ENCODE data around the gene TLX2.

TLX2 gene

DNA sequence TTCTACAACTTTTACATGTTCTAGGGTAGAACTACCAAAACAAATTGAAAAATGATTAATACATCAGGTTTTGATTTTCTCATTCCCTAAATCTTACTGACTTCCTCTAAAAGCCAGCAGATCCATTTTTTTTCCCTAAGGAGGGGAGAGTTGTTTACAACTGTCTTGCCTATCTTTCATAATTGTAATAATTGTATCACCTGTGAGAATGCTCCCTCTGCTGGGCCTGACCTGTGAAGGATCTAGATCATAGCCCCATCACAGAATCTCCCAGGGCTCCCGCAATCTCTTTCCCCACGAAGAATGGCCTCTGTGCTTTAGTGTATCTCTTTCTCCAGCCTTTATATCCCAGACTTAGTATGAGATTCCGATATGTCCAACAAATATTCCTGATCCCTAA lies 30.4 kb downstream of the TLX2 start:
- Histone ChIP-seq H3K27ac (replicated peaks) (no peak overlapping the region), H3K4me3 (replicated peaks; ENCODE audit: insufficient read depth, low read length) (no peak overlapping the region), H3K27me3 (ENCODE audit: insufficient read depth, poor library complexity, severe bottlenecking) (no peaks in the 10 kb centered on the region)
- TF ChIP-seq, protein P1, sequence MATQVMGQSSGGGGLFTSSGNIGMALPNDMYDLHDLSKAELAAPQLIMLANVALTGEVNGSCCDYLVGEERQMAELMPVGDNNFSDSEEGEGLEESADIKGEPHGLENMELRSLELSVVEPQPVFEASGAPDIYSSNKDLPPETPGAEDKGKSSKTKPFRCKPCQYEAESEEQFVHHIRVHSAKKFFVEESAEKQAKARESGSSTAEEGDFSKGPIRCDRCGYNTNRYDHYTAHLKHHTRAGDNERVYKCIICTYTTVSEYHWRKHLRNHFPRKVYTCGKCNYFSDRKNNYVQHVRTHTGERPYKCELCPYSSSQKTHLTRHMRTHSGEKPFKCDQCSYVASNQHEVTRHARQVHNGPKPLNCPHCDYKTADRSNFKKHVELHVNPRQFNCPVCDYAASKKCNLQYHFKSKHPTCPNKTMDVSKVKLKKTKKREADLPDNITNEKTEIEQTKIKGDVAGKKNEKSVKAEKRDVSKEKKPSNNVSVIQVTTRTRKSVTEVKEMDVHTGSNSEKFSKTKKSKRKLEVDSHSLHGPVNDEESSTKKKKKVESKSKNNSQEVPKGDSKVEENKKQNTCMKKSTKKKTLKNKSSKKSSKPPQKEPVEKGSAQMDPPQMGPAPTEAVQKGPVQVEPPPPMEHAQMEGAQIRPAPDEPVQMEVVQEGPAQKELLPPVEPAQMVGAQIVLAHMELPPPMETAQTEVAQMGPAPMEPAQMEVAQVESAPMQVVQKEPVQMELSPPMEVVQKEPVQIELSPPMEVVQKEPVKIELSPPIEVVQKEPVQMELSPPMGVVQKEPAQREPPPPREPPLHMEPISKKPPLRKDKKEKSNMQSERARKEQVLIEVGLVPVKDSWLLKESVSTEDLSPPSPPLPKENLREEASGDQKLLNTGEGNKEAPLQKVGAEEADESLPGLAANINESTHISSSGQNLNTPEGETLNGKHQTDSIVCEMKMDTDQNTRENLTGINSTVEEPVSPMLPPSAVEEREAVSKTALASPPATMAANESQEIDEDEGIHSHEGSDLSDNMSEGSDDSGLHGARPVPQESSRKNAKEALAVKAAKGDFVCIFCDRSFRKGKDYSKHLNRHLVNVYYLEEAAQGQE (IDR thresholded peaks at IDR 0.05; ENCODE audit: insufficient replicate concordance, low read depth): no peak
- DNase-seq (ENCODE audit: low read depth in 1 of 2, low spot score in 1 of 2): no peak

DNA sequence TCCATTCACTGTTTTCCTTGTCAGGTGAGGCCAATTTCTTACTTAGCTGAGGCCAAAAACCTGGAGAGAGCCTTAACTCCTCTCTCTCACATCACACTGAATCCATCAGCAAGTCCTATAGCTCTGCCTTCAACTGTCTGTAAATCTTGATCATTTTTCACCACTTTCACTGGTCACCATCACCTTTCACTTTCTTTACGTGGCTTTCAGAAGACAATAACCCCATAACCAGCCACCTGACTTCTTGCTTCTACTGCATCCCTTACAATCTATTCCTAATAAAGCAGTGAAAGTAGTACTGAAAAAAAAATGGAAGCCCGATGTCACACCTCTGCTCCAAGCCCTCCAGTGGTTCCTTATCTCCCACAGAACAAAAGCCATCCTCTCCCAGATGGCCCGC lies 31.8 kb downstream of the TLX2 start:
- Histone ChIP-seq H3K27ac (replicated peaks) (no peak overlapping the region), H3K27me3 (ENCODE audit: insufficient read depth, poor library complexity, severe bottlenecking) (no peaks in the 10 kb centered on the region), H3K4me3 (replicated peaks; ENCODE audit: insufficient read depth, low read length) (no peak overlapping the region)
- no peak for TF ChIP-seq POLR2AphosphoS5 (IDR thresholded peaks at IDR 0.05; ENCODE audit: low read depth)
- no peak for TF ChIP-seq GABPA (IDR thresholded peaks at IDR 0.05; ENCODE audit: low read depth)
- TF ChIP-seq, protein P1 (IDR thresholded peaks at IDR 0.05; ENCODE audit: insufficient replicate concordance, low read depth): no peak
- TF ChIP-seq, protein P2, sequence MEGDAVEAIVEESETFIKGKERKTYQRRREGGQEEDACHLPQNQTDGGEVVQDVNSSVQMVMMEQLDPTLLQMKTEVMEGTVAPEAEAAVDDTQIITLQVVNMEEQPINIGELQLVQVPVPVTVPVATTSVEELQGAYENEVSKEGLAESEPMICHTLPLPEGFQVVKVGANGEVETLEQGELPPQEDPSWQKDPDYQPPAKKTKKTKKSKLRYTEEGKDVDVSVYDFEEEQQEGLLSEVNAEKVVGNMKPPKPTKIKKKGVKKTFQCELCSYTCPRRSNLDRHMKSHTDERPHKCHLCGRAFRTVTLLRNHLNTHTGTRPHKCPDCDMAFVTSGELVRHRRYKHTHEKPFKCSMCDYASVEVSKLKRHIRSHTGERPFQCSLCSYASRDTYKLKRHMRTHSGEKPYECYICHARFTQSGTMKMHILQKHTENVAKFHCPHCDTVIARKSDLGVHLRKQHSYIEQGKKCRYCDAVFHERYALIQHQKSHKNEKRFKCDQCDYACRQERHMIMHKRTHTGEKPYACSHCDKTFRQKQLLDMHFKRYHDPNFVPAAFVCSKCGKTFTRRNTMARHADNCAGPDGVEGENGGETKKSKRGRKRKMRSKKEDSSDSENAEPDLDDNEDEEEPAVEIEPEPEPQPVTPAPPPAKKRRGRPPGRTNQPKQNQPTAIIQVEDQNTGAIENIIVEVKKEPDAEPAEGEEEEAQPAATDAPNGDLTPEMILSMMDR (IDR thresholded peaks at IDR 0.05; ENCODE audit: insufficient read depth, low read length): no peak
- TF ChIP-seq SPI1 (IDR thresholded peaks at IDR 0.05; ENCODE audit: borderline replicate concordance, low read depth): no peak
- no peak for DNase-seq (ENCODE audit: low read depth in 1 of 2, low spot score in 1 of 2)

DNA sequence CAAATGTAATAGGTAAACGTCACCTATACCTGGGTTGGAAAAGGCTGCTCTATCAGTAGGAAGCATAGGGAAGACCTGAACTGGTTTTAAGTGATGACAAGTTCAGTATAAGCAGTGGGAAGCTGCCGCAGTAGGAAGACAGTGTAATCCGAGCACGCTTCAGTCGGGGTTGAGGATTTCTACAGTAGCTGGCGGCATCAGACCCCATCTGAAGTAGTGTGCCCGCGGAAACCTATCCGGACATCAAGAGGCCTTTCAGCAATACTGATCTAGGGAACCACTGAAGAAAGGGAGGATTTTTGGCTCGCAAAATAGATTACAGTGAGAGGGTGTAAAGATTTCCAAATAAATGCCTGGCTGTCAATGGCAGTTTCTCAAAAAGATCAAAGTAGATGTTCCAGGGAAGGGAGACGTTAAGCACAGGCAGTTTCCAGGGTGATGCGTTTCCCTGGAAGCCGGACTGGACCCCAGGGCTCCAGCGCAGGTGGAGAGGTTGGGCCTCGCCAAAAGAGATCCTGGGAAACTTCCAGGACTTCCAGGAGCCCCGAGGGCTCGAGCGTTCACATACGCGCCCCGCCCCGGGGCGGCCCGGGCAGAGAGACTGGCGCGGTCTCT lies 34.1 kb downstream of the TLX2 start:
- Histone ChIP-seq H3K27me3 (ENCODE audit: insufficient read depth, poor library complexity, severe bottlenecking) (no peaks in the 10 kb centered on the region), H3K4me3 (replicated peaks; ENCODE audit: insufficient read depth, low read length) (peak overlapping the region; percentile 51), H3K27ac (replicated peaks) (no peak overlapping the region)
- DNase-seq (ENCODE audit: low read depth in 1 of 2, low spot score in 1 of 2): no peak
- TF ChIP-seq GABPA (IDR thresholded peaks at IDR 0.05; ENCODE audit: low read depth) (no peak), SPI1 (IDR thresholded peaks at IDR 0.05; ENCODE audit: borderline replicate concordance, low read depth) (no peak), POLR2AphosphoS5 (IDR thresholded peaks at IDR 0.05; ENCODE audit: low read depth) (no peak)
- TF ChIP-seq, protein P2 (IDR thresholded peaks at IDR 0.05; ENCODE audit: insufficient read depth, low read length): no peak
- TF ChIP-seq, protein P1 (IDR thresholded peaks at IDR 0.05; ENCODE audit: insufficient replicate concordance, low read depth): no peak

Measured in HL-60 (cell line).